Fibroblast of the aortic adventitia (primary cell): Measurements from ENCODE around the gene SLC25A1. TPM values are rescaled to one million over a fixed set of nuclear protein-coding genes. Genes with fewer than 3 reads are reported as not detected.

Experiments
- DNase-seq: peaks from one replicate; pipeline ENCODE4 v3.0.0-alpha.2; 2010; ENCODE audit warnings: low read depth
- H3K4me3 ChIP-seq: 2 replicates; pipeline ENCODE4 v1.5.1; 2011; ENCODE audit warnings: low read depth, mild to moderate bottlenecking, control low read depth, low read length, moderate library complexity
- total RNA-seq: library from RNA; depleted of rRNA; stranded (reverse); fragments of >200 nt; gene quantifications from 2 replicates; pipeline ENCODE4 v1.2.3, GENCODE V29; 2012; ENCODE audit warnings: low replicate concordance
- TF ChIP-seq, protein P1 (sequence below): IDR thresholded peaks from 2 replicates; pipeline ENCODE4 v1.5.1; 2011; ENCODE audit warnings: mild to moderate bottlenecking, low read length, control low read depth, inconsistent platforms; ENCODE audit not compliant: insufficient read depth

SLC25A1 gene
- total RNA-seq, result 53.2 and 53.4 TPM in 2 replicates

DNA sequence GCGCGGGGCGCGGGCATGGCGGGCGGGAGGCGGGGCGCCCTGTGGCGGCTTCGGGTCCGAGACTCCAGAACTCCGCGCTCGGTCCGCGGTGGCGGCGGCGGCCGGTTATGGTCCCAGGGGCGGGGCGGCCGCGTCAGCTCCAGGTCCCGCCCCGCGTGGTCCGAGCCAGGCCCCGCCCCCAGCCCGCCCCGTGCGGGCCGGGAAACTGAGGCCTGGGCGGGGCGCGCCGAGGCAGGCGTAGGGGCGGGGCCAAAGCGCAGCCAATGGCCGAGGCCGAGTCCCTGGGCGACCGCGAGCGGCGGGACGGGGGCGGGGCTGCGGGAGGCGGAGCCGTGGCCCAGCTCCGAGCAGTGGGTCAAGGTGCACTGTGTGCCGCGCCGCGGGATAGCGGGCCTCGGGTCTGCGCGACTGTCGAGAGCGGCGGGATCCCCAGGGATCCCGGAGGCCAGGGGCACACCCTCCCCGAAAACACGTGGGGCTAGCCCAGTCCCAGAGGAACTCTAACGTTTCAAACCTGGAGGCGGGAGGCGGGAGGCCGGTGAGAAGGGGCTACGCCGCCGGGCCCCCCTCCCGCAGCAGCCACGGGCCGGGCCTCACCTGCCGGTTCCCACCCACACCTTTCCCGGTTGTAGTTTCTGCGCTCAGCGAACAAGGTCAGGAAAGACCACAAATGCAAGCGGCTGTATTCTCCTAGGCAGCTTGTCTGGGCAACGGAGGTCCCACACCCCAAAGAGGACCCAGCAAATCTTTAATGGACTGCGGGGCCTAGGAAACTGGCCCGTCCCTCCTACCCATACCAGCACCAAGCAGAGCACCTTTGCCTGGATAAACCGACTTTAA is at the start of gene SLC25A1:
SLC25A1 (minus strand) TSS at position 80 of the 840 bp plus-strand sequence; CDS start at position 17, 63 bp downstream.
- DNase-seq, result peak; percentile 73
- TF ChIP-seq, protein P1, sequence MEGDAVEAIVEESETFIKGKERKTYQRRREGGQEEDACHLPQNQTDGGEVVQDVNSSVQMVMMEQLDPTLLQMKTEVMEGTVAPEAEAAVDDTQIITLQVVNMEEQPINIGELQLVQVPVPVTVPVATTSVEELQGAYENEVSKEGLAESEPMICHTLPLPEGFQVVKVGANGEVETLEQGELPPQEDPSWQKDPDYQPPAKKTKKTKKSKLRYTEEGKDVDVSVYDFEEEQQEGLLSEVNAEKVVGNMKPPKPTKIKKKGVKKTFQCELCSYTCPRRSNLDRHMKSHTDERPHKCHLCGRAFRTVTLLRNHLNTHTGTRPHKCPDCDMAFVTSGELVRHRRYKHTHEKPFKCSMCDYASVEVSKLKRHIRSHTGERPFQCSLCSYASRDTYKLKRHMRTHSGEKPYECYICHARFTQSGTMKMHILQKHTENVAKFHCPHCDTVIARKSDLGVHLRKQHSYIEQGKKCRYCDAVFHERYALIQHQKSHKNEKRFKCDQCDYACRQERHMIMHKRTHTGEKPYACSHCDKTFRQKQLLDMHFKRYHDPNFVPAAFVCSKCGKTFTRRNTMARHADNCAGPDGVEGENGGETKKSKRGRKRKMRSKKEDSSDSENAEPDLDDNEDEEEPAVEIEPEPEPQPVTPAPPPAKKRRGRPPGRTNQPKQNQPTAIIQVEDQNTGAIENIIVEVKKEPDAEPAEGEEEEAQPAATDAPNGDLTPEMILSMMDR, result no peak
- H3K4me3 ChIP-seq, result peak within 1 kb of the TSS; percentile 76

DNA sequence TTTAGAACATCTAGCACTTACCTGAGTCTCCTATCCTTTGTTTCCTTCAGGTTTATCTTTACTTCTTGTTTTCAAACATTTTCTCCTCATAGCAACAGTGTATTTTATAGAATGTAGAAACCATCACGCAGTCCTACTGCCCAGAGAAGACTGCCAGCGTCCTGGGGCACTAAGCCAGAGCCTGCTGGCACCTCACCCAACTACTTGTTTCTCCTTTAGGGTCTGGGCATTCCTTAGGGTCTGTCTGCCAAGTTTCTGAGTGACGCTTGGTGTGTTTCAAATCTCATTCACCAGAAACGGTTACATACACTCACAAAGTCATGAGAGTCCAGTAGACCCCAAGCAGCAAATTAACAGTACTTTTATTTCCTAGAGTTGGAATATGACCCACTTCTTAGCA is 49.6 kb upstream of the SLC25A1 start:
- no peak overlapping the region for H3K4me3 ChIP-seq
- no peak for DNase-seq
- TF ChIP-seq, protein P1, result no peak

DNA sequence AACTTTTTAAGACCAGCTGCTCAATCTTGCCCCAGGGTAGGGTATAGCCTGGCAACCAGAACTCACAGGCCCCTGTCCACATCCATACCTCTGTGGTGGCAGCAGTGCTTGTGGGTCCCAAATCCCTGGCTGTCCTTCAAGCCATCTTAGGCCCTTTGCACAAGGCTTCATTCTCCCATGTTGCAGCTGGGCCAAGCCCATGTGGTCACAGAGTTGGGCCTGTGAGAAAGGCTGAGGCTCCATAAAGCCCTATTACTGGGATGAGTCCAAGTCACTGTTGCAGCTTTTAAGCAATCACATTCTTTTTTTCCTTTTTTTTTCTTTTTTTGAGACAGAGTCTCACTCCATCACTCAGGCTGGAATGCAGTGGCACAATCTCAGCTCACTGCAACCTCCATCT is 47.9 kb upstream of the SLC25A1 start:
- no peak for DNase-seq
- TF ChIP-seq, protein P1, result no peak
- H3K4me3 ChIP-seq, result no peak overlapping the region

DNA sequence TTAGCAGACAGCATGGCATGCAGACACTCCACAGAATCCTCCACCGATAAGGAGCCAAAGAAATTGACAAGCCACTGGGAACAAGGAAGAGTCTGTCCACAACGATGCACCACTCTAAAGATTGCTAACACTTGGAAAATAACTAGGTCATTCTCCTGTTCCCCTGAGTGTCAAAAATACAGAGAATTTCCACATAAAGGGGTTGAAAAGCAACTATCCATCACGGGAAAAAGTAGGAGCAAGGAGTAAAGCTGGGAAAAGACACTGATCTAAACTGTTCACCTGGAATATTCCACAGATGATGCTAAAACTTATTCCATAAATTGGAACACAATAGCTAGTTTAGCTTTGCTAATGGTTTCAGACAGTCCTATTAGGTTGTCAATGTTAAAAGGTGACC is 47.0 kb upstream of the SLC25A1 start:
- TF ChIP-seq, protein P1, result no peak
- H3K4me3 ChIP-seq, result no peak overlapping the region
- no peak for DNase-seq

DNA sequence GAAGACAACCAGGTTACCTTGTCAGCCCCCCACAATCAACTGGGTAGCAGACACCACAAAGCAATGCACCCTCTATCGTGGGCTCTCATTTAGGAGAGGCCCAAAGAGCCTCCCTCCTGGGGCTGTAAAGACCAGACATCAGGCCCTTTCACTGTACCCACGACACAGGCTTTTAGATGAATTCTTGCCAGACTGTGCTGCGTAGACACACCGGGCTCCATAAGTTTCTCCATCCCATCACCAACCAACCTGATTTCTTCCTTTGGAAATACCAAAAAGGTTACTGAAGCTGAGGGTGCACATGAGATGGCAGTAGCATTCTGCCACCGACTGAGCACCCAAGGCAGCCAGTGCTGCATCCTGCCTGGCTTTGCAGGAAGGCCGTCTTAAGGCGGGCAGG is 46.4 kb upstream of the SLC25A1 start:
- TF ChIP-seq, protein P1, result no peak
- no peak overlapping the region for H3K4me3 ChIP-seq
- no peak for DNase-seq

DNA sequence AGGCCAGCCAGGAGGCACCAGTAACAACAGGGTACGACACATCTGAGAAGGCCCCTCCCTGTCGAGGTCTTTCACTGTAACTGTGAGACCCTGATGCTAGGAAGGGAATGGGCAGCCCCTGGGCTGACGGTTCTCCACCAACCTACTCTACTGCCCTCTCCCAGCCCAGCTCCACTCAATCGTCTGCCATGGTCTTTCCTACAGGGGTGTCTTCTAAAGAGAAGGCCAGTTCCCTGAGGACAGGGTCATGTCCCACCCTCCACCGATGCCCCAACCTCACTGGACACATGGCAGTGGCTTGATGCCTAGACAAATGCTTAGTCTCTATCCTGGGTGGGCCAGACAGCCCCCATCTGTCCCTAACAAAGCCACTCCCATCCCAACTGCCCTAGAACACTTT is 46.0 kb upstream of the SLC25A1 start:
- no peak for DNase-seq
- no peak overlapping the region for H3K4me3 ChIP-seq
- TF ChIP-seq, protein P1, result no peak
